IPS DF 4.7 (cell line): ENCODE measurements around the gene NEURL4.
"Not testable (repeated sequence)": the region's sequence is repeated elsewhere in the genome, so short reads cannot be mapped to it uniquely, and the experiment has no call there.

Source experiments
- DNase-seq: peaks from one replicate; pipeline ENCODE4 v3.0.0-alpha.2; 2013; ENCODE audit warnings: low spot score; ENCODE audit errors: extremely low read depth

The NEURL4 gene

DNA sequence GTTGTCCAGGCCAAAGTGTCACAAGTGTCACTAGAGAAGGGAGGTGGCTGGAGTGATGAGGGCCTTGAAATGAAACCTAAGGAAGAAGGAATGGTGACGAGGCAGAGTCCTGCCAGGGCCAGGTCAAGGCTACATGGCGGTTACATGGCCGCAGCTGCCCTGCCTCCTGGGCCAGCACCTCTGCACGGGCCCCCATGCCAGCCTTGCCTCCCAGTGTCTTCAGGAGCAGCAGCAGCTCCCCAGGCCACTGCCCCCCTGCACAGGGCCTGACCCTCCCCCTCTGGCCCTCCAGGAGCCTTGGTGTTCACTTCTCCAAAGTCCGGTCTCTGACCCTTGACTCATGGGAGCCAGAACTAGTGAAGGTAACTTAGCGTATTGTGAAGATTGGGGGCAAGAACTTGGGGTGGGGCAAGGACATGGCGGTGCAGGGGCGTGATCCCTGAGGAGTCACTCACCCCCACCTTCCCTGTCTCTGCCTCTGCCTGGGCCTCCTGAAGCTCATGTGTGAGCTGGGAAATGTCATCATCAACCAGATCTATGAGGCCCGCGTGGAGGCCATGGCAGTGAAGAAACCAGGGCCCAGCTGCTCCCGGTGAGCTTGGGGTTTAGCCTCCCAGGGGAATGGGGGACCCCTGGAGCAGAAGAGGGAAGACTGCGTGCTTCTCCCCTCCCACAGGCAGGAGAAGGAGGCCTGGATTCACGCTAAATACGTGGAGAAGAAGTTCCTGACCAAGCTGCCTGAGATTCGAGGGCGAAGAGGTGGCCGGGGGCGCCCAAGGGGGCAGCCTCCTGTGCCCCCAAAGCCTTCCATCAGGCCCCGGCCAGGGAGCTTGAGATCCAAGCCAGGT, 18.7 kb upstream of the NEURL4 start:
- no peak for DNase-seq

DNA sequence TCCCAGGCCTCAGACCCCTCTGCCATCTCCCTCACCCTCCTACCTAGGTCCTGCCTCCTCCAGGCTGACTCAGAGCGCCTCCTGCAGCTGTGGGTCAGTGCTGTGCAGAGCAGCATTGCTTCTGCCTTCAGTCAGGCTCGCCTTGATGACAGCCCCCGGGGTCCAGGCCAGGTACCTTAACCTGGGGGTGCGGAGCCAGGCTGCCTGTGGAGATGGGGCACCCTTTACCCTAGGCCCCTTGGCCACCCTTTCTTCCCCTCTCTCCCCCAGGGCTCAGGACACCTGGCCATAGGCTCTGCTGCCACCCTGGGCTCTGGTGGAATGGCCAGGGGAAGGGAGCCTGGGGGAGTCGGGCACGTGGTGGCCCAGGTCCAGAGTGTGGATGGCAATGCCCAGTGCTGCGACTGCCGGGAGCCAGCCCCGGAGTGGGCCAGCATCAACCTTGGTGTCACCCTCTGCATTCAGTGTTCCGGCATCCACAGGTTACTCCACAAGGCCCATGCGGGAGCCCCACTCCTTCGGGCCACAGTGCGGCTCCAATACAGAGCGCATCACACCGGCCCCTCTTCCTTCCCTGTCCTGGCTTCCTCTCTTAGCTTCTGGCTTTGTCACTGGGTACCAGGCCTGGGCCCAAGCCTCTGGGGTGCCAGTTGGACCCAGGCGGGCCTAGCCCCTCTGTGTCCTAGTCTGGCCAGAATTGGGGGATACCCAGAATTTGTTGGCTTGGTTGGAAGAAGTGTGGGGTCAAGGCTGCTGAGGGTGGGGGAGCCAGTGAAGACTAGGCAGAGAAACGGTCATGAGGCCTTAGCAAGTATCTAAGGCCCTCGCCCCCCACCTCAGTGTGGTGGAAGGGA, 17.9 kb upstream of the NEURL4 start:
- DNase-seq = no peak

DNA sequence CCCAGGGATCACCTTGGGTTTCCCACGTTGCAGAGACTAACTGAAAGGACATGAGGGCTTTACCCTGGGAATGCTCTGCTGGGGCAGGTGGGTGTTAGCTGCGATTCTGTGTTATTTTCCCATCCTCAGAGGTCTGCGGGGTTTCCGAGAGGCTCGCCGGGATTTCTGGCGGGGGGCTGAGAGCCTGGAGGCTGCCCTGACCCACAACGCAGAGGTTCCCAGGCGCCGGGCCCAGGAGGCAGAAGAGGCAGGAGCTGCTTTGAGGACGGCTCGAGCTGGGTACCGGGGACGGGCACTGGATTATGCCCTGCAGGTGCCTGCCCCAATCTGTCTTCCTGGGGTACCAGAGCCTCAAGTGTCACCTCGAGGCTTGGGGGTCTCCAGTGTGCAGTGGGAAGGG, 14.1 kb upstream of the NEURL4 start:
- no peak for DNase-seq

DNA sequence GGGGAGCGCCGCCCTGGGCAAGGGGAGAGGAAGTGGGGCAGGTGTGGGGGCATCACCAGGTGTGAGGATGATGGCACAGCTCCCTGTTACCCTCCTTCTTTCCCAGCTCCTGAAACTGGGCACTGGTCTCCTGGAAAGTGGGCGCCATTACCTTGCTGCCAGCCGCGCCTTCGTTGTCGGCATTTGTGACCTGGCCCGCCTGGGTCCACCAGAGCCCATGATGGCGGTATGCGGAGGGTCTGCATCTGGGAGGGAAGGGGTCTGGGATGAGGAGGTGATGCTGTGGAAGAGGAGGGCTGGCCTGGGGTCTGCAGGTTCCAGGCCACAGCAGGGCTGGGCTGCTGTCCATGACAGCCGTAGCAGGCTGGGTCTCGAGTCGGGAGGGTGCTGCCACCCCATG, 12.7 kb upstream of the NEURL4 start:
- no peak for DNase-seq

DNA sequence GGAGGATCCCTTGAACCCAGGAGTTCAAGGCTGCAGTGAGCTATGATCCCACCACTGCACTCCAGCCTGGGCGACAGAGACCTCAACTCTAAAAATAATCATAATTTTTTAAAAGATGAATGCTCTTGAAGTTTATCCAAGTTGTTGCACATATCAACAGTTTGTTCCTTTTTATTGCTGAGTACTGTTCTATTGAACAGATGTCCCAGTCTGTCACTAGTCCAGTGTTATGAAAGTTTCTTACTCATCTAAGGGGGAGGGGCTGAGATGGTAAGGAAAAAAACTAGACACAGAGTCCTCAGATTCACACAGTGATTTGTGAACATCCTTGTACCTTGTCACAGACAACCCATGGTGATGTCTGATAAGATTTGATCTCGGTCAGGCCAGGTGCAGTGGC, 11.0 kb upstream of the NEURL4 start:
- no peak for DNase-seq

DNA sequence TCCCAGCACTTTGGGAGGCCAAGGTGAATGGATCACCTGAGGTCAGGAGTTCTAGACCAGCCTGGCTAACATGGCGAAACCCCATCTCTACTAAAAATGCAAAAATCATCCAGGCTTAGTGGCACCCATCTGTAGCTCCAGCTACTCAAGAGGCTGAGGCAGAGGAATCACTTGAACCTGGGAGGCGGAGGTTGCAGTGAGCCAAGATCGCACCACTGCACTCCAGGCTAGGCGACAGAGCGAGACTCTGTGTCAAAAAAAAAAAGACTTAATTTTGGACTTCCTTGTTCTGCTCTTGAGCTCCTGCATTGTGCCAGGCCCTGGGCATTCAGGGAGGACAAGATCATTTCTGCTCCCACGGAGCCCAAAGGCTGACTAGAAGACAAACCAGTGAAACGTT, 8.5 kb upstream of the NEURL4 start:
- DNase-seq = not testable (repeated sequence)

DNA sequence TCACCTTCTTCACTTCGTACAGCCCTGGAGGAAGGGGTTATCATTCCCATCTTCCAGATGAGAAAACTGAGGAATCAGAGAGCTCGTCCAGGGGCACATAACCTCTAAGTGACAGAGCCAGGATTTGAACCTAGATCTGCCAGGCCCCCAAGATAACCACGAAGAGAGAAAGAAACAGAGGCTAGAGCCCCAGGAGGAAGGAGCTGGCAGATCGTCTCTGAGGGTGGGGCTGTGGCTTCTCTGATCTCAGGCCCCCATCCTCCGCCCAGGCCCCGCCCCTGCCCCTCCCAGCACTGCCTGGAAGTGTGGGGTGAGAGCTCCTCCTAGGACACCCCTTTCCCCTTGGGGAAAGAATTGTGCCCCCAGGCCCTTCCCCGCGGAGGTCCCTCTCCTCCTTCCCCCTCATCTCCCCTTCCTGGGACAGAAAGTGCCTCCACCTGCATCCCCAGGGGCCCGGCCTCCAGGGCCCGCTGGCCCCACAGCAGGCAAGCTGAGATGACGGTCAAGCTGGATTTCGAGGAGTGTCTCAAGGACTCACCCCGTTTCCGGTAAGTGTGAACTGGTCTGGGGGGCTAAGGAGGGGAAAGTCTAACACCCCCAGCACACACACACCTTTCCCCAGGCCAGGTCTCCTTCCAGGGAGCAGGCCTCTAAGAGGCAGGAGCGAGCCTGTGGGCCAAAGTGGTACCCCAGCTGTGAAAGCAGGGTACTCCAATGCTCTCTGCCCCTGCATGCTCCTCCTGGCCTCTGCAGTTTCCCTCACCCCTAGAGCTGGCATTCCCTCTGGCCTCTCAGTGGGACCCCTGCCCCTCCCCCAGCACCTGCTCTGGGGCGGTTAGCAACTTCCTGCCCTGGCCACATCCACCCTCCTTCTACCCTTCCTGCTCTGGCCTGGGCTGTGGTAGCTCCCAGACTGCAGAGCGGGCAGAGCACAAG, 7.4 kb upstream of the NEURL4 start, which contains the start of gene ACAP1:
Gene ACAP1 (plus strand): TSS at position 290 of the 936 bp plus-strand sequence. CDS start 206 bp downstream, at position 496.
- no peak for DNase-seq

DNA sequence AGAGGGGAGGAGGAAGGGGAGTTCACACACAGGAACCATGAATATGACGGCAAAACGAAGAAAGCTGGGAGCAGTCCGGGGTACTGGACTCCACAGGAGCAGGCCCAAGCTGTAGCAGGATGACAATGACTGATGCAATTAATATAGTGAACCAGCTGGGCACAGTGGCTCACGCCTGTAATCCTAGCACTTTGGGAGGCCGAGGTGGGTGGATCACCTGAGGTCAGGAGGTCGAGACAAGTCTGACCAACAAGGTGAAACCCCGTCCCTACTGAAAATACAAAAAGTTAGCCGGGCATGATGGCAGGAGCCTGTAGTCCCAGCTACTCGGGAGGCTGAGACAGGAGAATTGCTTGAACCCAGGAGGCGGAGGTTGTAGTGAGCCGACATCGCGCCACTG, 6.6 kb upstream of the NEURL4 start:
- not testable (repeated sequence) for DNase-seq

DNA sequence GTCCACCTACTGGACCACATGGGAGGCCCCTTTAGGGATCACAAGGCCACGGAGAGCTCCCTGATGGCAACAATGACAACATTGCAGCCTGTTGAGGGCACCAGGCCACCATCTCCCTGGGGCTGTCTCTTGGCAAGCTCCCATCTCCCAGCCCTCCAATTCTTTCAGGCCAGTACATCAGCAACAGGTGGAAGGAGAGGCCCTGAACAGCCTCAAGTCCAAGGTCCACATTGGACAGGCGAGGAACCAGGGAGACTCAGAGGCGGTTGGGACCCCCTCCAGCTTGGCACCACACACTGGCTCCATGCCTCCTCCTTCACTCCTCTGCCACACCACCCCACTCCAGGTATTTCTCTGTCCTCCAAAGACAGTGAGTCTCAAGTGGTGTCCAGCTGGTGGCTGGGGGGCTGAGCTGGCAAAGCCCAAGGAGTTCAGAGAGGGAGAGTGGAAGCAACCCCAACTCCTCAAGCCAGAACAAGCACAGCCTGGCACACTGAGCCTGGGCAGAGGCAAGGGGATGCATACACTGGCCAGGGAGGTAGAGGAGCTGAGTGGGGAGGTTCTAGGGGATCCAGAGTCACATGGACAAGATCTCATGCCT, 5.9 kb upstream of the NEURL4 start:
- DNase-seq = no peak

DNA sequence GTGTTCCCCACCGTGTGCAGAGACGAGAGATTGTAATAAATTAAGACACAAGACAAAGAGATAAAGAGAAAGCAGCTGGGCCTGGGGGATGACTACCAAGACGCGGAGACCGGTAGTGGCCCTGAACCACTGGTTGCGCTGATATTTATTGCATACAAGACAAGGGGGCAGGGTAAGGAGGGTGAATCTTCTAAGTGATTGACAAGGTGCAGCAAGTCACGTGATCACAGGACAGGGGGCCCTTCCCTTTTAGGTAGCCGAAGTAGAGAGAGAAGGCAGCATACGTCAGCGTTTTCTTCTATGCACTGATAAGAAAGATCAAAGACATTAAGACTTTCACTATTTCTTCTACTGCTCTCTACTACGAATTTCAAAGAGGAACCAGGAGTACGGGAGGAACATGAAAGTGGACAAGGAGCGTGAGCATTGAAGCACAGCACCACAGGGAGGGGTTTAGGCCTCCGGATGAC, 3.5 kb upstream of the NEURL4 start:
- not testable (repeated sequence) for DNase-seq

DNA sequence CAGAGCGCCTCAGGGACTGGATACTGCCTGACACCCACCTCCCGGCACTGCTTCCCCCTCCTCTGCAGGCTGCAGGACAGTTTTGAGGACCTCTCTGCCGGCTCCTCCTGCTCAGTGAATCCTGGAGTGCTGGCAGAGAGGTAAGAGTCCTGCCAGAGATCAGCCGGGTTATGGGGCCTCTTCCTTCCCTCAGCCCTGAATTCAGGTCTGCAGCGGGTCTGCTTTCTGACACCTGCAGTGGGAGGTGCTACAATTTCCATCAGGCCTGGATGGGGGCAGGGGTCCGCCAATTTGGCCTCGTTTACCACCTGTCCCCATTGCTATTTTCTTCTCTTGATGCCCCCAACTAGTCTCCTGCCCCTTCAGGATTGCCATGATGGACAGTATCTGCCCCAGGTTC, 3.0 kb upstream of the NEURL4 start:
- DNase-seq = no peak

DNA sequence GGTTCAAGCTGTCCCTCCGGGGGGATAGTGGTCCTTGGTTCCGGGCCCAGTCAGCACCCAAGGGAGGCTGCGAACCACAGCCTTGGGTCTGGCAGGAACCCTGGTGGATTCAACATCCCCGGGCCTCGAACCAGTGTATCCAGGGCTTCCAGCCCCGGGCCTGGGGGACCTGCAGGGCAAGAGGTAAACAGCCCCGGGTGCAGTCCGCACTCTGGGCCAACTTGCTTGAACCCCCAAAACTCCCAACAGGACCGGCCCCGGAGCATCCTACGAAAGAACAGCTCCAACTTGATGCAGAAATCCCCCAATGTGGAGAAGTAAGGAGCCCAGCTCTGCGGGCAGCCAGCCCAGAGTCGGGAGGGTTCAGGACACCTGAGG, 1.5 kb upstream of the NEURL4 start:
- DNase-seq = no peak

DNA sequence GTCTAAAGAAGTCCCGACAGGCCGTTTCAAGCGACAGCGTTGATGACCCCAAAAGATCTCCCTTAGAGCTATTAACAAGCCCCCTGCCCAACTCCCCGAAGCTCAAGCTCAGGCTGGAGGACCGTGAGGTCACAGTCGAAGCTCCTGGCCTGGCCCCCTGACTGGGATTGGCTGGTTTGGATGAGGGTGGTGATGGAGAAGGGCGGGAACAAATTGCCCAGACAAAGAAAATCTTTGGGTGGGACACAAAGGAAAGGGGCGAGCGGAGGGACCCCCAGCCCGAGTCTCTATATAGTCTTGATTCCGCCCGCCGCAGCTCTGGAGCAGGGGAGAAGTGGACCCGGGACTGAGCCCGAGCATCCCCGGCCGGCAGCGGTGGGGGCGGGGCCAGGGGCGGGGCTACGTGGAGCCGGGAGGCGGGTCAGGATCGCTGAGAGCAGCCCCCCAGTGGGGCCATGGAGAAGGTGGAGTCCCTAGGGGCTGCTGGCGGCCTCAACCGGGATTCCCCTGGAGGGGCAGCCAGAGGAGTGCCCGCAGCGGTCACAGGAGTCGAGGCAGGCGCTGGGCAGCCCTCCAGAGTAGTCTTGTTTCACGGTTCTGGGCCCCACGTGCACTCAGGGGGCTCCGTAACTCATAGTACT, 982 bp upstream of the NEURL4 start:
- no peak for DNase-seq

DNA sequence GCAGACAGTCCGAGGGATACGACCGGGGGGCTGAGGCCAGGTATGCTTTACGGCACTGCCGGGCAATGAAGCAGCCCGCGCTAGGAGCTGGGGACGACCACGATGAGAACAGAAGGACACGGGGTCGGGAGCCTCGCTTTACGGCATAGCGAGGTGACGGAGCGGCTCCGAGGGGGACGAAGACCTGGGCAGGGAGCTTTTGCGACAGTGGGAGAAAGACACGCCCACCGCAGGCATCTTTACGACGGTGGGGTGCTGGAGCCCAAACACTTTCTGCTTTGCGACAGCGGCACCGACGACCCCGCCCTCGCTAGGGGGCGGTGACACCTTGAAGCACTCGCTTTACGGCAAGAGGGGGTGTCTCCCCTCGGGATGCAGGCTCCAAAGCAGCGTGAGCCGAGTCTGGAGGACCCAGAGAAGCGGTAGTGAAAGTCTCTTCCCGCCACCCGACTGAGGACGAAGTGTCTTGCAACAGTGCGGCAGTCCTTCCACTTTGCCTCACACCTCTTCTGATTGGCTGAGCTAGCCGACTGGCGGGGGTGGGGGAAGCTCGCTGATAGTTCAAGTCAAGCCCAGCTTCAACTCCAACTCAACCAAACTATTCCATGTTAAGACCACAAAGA, 350 bp upstream of the NEURL4 start:
- no peak for DNase-seq

DNA sequence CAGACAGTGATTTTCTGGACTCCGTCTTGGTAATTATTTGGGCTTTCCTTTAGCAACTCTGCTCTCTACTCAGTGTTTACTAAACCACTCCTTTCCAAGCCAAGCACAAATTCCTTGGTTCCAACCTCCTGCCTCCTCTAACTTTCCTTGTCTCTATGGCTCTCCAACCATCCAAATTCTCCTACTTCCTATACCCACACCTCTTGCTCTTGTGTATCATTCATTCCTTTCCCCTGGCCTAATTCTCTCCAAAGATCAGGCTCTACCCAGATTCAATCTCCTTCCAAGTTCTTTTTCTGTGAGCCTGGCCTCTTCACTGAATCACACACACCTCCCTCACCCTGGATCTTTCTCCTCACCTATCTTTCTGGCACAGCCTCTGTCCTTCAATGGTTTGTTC, 1.1 kb downstream of the NEURL4 start:
- DNase-seq = no peak

DNA sequence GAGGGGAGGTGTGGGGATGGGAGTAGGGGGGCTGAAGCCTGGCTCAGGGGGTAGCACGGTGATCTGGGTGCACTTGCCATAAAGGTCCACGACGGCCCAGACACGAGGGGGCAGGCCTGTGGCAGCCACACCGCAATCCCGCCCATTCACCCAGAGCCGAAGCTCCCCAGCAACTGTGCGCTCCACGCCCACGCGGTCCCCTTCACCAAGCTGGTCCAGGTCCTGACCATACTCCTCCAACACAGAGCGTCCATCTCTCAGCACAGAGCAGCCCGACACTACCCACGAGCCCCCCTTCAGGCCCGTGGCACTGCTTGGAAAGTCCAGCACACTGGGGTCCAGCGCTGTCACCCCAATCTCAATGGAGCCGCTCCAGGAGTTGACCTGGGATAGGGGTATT, 1.6 kb downstream of the NEURL4 start:
- no peak for DNase-seq

DNA sequence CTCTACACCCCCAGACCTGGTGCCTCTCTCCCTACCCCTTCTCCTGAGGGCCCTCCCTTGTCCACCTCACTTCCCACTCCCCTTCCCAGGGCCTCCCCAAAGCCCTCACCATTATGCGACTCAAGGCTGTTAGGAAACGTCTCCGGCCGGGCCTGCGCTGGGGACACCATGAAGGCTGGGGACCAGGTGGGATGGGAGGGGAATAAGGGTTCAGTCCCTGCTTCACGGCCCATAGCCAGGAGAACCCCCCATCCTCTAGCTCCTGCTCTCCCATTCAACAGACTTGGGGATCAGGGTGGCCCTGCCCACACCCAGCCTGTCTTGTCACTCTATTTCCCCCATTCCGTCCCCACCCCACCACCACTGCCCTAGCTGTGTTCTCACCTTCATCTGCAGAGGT, 2.1 kb downstream of the NEURL4 start:
- DNase-seq = no peak

DNA sequence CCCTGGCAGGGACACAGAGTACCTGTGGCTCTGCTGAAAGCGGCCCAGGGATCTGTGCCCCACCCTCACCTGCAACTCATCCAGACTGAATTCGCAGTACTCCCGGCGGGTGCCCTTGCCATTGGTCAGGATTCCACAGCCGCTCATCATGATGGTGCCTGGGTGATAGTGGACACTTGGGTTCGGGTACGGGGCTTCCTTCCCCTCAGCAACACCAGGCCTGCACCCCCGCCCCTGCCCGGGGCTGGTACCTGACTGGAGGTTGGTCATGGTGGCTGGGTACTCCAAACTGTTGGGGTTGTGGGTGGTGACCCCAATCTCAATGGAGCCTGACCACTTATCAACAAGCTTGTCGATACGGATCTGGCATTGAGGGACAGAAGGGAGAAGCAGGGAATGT, 2.9 kb downstream of the NEURL4 start:
- no peak for DNase-seq

DNA sequence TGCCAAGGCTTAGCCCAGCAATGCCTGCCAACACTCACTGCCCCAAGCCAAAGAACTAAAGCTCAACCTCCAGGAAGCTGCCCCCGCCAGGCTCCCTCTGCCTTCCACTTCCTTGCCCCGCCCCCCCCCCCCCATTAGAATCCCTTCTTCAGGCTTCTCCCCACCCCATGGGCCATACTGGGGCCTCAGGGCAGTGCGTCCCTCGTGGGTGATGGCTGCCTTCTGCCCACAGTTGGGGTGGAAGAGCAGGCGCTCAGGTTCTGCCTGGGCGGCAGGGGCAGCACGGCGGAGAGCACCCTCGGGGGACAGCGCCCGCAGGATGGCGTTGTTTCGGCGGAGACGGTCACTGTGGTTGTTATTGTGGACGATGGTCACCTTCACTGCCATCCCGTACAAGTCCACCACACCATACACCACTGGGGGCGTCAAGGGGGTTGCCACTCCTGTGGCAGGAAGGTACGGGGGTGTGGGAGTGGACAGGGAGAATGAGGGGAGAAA, 4.1 kb downstream of the NEURL4 start:
- no peak for DNase-seq

DNA sequence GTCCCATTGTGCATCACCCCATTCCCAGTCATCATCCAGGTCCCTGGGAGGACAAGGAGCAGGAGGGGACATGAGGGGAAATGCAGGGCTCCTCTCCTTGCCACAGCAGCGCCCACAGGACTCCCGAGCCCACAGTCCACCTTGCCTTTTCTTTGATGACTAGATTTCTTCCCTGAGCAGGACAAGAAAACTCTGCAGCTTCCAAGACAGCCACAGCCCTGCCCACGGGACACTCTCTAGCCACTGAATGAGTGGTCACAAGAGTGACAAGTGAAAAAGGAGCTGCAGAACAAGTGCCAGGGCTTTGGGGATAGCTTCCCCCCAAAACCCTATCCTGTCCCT, 4.7 kb downstream of the NEURL4 start:
- no peak for DNase-seq
